ENCODE data around the gene INPP5D. TPM values are rescaled to one million over a fixed set of nuclear protein-coding genes. Genes with fewer than 3 reads are reported as not detected.

Gene INPP5D
- total RNA-seq, 4 donors from 2014 or later: 7.8 to 40.4 (median 26.1) TPM

- TF ChIP-seq, protein P1, sequence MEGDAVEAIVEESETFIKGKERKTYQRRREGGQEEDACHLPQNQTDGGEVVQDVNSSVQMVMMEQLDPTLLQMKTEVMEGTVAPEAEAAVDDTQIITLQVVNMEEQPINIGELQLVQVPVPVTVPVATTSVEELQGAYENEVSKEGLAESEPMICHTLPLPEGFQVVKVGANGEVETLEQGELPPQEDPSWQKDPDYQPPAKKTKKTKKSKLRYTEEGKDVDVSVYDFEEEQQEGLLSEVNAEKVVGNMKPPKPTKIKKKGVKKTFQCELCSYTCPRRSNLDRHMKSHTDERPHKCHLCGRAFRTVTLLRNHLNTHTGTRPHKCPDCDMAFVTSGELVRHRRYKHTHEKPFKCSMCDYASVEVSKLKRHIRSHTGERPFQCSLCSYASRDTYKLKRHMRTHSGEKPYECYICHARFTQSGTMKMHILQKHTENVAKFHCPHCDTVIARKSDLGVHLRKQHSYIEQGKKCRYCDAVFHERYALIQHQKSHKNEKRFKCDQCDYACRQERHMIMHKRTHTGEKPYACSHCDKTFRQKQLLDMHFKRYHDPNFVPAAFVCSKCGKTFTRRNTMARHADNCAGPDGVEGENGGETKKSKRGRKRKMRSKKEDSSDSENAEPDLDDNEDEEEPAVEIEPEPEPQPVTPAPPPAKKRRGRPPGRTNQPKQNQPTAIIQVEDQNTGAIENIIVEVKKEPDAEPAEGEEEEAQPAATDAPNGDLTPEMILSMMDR (IDR thresholded peaks at IDR 0.05): no peak
- TF ChIP-seq EP300 (IDR thresholded peaks at IDR 0.05; ENCODE audit: low read depth) (no peak), POLR2A (IDR thresholded peaks at IDR 0.05) (no peak), POLR2AphosphoS5 (IDR thresholded peaks at IDR 0.05) (no peak)
- no peaks in the 10 kb centered on the region for H3K27me3 ChIP-seq
- DNase-seq: no peak
- no peaks in the 10 kb centered on the region for H3K9me3 ChIP-seq
- H3K27ac ChIP-seq: no peak overlapping the region
- 55 to 71% methylated on average over 7 of the region's 7 CpGs for WGBS, 2 donors (ENCODE audit: low coverage in 1 of 2)
- H3K4me1 ChIP-seq: peaks cover 4 to 34% (median 14%) of the 10 kb centered on the region in 4 donors
- H3K36me3 ChIP-seq: no peaks in the 10 kb centered on the region
- intact Hi-C loops (cut with DNase I; ENCODE audit: low total_unique reads): loop anchor here (10.0 kb wide), 1 partner anchor 634 kb away; no protein-coding TSS in a partner anchor
- in situ Hi-C loops (cut with MboI; ENCODE audit: low pct_ligation_motif_present in 1 of 4, low pct_unique_long_range_greater_than_20kb in 1 of 4, low sequenced_read_pairs in 3 of 4): loop anchor here in 2 of 4 donors (25.0 kb wide), 1 partner anchor 637 kb away; no protein-coding TSS in a partner anchor
- no peak overlapping the region for H3K4me3 ChIP-seq
Observed at GRCh38 chr2:233248999-233249398, 188.9 kb downstream of the INPP5D start.

DNA sequence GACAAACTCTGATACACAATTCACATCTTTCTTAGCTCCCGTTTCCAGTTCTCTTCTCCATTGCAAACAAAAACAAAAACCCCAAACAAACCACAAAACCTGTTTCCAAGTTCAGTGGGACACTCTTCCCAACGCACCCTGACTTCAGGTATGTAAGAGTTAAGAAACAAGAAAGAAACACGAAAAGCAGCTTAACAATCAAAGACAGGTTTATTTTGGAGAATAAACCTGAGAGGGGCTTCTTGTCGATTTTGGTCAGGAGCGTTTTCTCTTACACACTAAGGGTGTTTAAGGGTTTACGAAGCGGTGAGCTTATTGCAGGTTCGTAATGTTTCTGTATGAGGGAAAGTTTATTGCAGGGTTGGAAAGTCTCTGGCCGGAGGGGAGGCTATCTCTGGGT lies 190.4 kb downstream of the INPP5D start:
- H3K27ac ChIP-seq: peak overlapping the region in 2 of 4 donors; percentile 91
- no peak for TF ChIP-seq EP300 (IDR thresholded peaks at IDR 0.05; ENCODE audit: low read depth)
- TF ChIP-seq, protein P1 (IDR thresholded peaks at IDR 0.05): no peak
- TF ChIP-seq POLR2A (IDR thresholded peaks at IDR 0.05): no peak
- TF ChIP-seq POLR2AphosphoS5 (IDR thresholded peaks at IDR 0.05): no peak

DNA sequence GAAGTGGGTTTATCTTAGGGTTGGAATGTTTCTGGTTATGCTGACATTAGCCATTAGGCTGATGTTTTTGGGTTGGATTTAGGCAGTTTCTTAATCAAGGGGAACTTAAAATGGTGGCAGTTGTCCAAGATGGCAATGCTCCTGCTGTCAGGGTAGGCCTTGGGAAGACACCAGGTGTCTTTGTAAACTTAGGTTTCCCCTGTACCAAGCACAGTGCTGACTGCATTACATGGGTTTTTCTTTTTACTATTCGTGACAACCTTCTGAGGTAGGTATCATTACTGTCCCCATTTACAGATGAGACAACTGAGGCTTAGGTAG lies 190.8 kb downstream of the INPP5D start:
- no peak for DNase-seq
- 36 to 38% methylated on average over 1 of the region's 1 CpG for WGBS, 2 donors (ENCODE audit: low coverage in 1 of 2)
- no peak for TF ChIP-seq EP300 (IDR thresholded peaks at IDR 0.05; ENCODE audit: low read depth)
- TF ChIP-seq POLR2A (IDR thresholded peaks at IDR 0.05): no peak
- TF ChIP-seq, protein P1 (IDR thresholded peaks at IDR 0.05): no peak
- TF ChIP-seq POLR2AphosphoS5 (IDR thresholded peaks at IDR 0.05): no peak
- no peaks in the 10 kb centered on the region for H3K36me3 ChIP-seq
- H3K27me3 ChIP-seq: no peaks in the 10 kb centered on the region
- in situ Hi-C loops (cut with MboI; ENCODE audit: low pct_ligation_motif_present in 1 of 4, low pct_unique_long_range_greater_than_20kb in 1 of 4, low sequenced_read_pairs in 3 of 4) (loop anchor here in 3 of 4 donors (25.0 kb wide), 1 partner anchor 389 kb away; the partner anchor contains the start of gene SNORC (in 3 of the 3)), intact Hi-C loops (cut with DNase I; ENCODE audit: low total_unique reads) (loop anchor here (10.0 kb wide), 1 partner anchor 396 kb away; no protein-coding TSS in a partner anchor)
- peak overlapping the region in 3 of 4 donors; percentile 85 to 97 (median 91) for H3K4me3 ChIP-seq
- H3K4me1 ChIP-seq: peaks cover 4 to 41% (median 16%) of the 10 kb centered on the region in 4 donors
- H3K9me3 ChIP-seq: no peaks in the 10 kb centered on the region
- peak overlapping the region; percentile 91 to 98 (median 93) for H3K27ac ChIP-seq

More for the DNA sequence above, 190.4 kb downstream of the INPP5D start:
- H3K36me3 ChIP-seq: no peaks in the 10 kb centered on the region
- intact Hi-C loops (cut with DNase I; ENCODE audit: low total_unique reads) (loop anchor here (10.0 kb wide), 1 partner anchor 396 kb away; no protein-coding TSS in a partner anchor), in situ Hi-C loops (cut with MboI; ENCODE audit: low pct_ligation_motif_present in 1 of 4, low pct_unique_long_range_greater_than_20kb in 1 of 4, low sequenced_read_pairs in 3 of 4) (loop anchor here in 3 of 4 donors (25.0 kb wide), 1 partner anchor 388 kb away; the partner anchor contains the start of gene SNORC (in 3 of the 3))
- H3K27me3 ChIP-seq: no peaks in the 10 kb centered on the region
- no peak overlapping the region for H3K4me3 ChIP-seq
- H3K4me1 ChIP-seq: peaks cover 4 to 41% (median 16%) of the 10 kb centered on the region in 4 donors
- WGBS, 2 donors (ENCODE audit: low coverage in 1 of 2): 83 to 92% methylated on average over 9 of the region's 9 CpGs
- no peaks in the 10 kb centered on the region for H3K9me3 ChIP-seq
- no peak for DNase-seq

GRCh38 chr2:233251306-233252116 lies 191.4 kb downstream of the INPP5D start, which contains the start of gene ATG16L1:
ATG16L1 (plus strand) TSS chr2:233251673; CDS start chr2:233251828, 155 bp downstream.
- H3K27ac ChIP-seq: peak within 1 kb of the TSS; percentile 91 to 98 (median 93)
- intact Hi-C loops (cut with DNase I; ENCODE audit: low total_unique reads): loop anchor here (10.0 kb wide), 1 partner anchor 397 kb away; no protein-coding TSS in a partner anchor
- peak within 1 kb of the TSS; percentile 85 to 97 (median 94) for H3K4me3 ChIP-seq
- TF ChIP-seq EP300 (IDR thresholded peaks at IDR 0.05; ENCODE audit: low read depth) (peak; percentile 61), POLR2AphosphoS5 (IDR thresholded peaks at IDR 0.05) (peak; percentile 89 to 95 (median 91)), POLR2A (IDR thresholded peaks at IDR 0.05) (peak; percentile 87)
- TF ChIP-seq, protein P1 (IDR thresholded peaks at IDR 0.05): peak; percentile 84 to 97 (median 91)
- no peaks in the 10 kb centered on the region for H3K9me3 ChIP-seq
- in situ Hi-C loops (cut with MboI; ENCODE audit: low pct_ligation_motif_present in 1 of 4, low pct_unique_long_range_greater_than_20kb in 1 of 4, low sequenced_read_pairs in 3 of 4): loop anchor here in 3 of 4 donors (25.0 kb wide), 1 partner anchor 389 kb away; the partner anchor contains the start of gene SNORC (in 3 of the 3)
- DNase-seq: peak; percentile 97
- WGBS, 2 donors (ENCODE audit: low coverage in 1 of 2): 0% methylated on average over 5 to 54 of the region's 75 CpGs
- H3K27me3 ChIP-seq: no peaks in the 10 kb centered on the region
- H3K36me3 ChIP-seq: peaks cover 0 to 4% (median 2%) of the 10 kb centered on the region in 4 donors
- peaks cover 4 to 40% (median 16%) of the 10 kb centered on the region in 4 donors for H3K4me1 ChIP-seq

Data from transverse colon (tissue), 4 donors.